ENCODE measurements around the gene NISCH.

NISCH gene

DNA sequence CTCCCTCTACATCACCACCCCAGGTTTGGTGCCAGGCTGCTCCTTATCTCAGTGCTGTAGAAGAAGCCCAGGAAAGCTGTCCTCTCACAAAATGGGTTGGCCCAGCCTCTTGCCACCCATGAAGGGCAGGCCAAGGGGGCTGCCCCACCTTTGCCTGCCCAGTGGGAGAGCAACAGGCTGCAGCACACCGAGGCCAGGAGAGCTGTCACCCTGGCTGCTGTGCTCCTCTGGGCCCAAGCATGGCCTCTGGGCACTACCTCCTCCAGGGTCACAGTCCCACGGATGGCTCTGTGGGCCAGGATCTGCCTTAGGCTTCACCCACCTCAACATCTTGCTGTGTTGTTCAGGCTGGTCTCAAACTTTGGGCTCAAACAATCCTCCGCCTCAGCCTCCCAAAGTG is 33.3 kb downstream of the NISCH start:
- DNase-seq: no peak

DNA sequence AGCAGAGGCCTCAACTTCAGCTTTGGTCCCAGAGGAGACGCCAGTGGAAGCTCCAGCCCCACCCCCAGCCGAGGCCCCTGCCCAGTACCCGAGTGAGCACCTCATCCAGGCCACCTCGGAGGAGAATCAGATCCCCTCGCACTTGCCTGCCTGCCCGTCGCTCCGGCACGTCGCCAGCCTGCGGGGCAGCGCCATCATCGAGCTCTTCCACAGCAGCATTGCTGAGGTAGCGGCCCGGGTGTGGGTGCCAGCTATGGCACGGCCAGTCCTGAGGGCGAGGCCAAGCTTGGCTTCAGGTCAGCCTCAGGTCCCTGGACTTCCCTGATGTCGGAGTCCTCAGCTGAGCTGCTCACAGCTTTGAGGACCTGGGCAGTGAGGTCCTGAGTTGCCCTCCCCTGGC is 34.0 kb downstream of the NISCH start:
- no peak for DNase-seq

DNA sequence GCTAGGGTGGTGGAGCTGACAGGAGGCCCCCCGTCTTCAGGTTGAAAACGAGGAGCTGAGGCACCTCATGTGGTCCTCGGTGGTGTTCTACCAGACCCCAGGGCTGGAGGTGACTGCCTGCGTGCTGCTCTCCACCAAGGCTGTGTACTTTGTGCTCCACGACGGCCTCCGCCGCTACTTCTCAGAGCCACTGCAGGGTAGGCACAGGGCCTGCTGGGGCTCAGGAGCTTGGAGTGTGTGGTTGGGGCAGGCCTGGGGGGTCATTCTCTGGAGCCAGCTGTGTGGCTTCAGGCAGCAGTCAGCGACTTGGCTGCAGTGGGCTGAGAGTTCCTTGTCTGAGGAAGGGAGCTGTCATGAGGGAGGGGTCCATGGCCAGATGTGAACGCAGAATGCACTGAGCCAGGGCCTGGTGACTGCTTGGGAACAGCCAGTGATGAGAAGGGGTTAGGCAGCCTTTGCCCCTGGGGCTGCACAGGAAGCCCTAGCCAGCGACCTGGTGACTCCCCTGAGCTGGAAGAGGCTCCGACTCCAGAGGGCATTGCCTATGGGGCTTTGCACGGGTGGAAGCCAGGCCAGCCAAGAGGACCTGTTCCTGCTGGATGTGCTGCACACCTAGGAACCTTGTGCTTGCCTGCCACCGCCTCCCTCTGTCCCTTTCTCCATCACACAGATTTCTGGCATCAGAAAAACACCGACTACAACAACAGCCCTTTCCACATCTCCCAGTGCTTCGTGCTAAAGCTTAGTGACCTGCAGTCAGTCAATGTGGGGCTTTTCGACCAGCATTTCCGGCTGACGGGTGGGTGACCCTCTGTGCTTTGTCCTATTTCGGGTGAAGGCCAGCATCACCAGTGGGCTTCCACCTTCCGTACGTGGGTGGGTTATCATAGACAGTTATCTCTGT is 34.9 kb downstream of the NISCH start:
- DNase-seq: no peak

DNA sequence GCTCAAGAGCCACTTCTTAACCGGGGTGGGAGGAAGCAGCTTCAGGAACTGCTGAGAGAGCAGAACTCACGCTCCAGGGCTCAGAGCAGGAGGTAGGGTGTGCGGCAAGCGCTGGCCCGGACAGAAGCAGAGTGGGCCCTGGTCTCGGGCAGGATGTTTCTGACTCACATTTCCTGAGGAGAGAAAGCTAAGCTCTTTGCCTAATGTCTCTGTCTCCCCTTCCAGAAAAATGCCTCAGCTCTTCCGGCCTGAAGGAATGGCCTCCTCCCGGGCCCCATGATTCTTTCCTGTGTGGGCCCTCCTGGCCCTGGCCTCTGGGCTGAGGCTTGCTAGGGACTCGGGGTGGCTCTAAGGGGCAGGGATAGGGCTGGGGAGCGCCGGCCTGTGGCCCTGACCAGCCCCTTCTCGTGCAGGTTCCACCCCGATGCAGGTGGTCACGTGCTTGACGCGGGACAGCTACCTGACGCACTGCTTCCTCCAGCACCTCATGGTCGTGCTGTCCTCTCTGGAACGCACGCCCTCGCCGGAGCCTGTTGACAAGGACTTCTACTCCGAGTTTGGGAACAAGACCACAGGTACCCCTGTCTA is 35.6 kb downstream of the NISCH start:
- peak in 5 of 56 donors; percentile 11 to 25 (median 15) for DNase-seq

DNA sequence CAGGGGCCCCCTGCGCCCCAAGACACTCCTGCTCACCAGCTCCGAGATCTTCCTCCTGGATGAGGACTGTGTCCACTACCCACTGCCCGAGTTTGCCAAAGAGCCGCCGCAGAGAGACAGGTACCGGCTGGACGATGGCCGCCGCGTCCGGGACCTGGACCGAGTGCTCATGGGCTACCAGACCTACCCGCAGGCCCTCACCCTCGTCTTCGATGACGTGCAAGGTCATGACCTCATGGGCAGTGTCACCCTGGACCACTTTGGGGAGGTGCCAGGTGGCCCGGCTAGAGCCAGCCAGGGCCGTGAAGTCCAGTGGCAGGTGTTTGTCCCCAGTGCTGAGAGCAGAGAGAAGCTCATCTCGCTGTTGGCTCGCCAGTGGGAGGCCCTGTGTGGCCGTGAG is 36.7 kb downstream of the NISCH start:
- DNase-seq: no peak

GRCh38 chr3:52493232-52494017 is 38.0 kb downstream of the NISCH start:
- DNase-seq: no peak

GRCh38 chr3:52494445-52494844 is 39.0 kb downstream of the NISCH start:
- DNase-seq: no peak

- DNase-seq: no peak
Observed at GRCh38 chr3:52494886-52495495, 39.6 kb downstream of the NISCH start, which contains the start of gene STAB1. STAB1 (plus strand) TSS chr3:52495338; CDS start chr3:52495414, 76 bp downstream.

- no peak for DNase-seq
Observed at GRCh38 chr3:52495777-52496602, 40.6 kb downstream of the NISCH start.

DNA sequence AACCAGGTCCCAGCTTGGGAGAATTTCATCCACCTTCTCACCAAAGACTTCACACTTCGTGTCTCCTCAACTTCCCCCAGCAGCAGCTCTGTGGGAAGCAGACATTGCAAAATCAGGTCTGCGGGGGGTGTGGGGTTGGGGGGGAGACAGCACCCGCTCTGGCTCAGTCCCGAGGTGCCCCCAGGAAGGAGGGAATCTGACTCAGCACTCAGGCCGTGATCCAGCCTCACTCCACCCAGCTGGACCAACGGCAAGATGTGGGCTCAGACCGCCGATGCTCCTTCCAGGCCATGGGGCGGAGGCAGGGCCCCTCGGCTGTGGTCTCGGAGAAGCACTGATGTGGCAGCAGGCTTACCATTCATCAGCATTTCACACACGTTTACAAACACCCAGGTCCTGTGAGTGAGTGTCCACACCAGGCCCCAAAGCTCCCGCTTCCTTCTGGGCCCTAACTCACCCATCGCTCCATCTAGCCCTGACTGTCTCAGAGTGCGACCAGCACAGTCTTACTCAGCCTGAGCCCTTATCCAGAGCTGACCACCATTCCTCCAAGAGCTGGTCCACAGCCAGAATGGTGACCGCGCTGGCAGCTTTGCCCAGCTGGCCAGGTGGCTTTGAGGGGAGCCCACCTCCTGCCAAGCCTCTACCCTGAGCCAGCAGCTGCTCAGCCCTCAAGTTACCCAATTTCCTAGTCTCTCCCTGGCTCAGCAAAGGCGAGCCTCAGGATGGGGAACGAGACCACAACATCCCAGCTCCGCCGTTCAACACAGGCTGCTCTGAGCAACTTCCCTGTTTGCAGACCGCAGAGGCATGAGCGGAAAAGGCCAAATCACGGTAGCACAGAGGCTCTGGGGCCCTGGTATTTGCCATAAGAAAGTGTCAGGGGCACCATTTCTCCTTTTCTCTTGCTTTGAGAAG is 43.0 kb downstream of the NISCH start:
- peak in 29 of 56 donors; percentile 12 to 68 (median 22) for DNase-seq

GRCh38 chr3:52501046-52501445 is 45.6 kb downstream of the NISCH start:
- no peak for DNase-seq

- no peak for DNase-seq
Observed at GRCh38 chr3:52502001-52502400, 46.6 kb downstream of the NISCH start.

- no peak for DNase-seq
Observed at GRCh38 chr3:52502808-52503350, 47.5 kb downstream of the NISCH start.

GRCh38 chr3:52503788-52504424 is 48.5 kb downstream of the NISCH start:
- no peak for DNase-seq

DNA sequence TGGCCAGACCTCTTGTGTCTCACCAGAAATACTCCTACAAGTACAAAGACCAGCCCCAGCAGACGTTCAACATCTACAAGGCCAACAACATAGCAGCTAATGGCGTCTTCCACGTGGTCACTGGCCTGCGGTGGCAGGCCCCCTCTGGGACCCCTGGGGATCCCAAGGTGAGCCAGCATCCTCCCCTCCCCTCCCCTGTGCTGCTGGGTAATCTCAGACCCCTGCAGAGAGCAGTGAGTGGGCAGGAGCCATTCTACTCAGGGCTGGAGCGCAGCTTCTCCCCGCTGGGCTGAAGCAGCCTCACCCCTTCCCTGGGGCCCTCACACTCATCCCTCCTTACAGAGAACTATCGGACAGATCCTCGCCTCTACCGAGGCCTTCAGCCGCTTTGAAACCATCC is 49.6 kb downstream of the NISCH start:
- no peak for DNase-seq

DNA sequence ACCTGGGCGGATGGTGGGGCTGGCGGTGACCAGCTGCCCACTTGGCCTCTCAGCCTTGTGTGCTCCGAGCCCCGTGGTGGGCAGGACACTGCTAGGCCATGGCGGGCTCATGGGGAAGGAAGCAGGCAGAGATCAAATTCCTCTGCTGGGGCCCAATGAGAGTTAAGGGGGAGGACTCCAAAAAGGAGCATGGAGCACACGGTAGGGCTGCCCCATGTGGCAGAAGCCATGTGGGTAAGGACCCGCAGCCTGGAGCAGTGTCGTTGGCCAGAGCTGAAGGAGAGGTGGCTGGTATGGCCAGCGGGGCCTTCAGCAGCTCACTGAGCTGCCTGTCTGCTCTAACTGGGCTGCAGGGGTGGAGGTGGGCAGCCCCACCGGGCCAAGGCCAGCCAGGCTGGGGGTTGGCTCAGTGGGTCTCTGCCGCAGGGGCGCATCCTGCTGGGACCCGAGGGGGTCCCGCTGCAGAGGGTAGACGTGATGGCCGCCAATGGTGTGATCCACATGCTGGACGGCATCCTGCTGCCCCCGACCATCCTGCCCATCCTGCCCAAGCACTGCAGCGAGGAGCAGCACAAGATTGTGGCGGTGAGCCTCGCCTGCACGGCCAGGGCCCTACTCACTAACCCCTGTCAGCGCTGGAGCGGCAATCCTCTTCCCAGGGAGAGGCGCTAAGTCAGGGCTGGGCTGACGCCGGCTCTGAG is 51.0 kb downstream of the NISCH start:
- no peak for DNase-seq

GRCh38 chr3:52507359-52507758 is 52.0 kb downstream of the NISCH start:
- DNase-seq: no peak

GRCh38 chr3:52509753-52510328 is 54.4 kb downstream of the NISCH start:
- DNase-seq: no peak

Data from amygdala (tissue), 56 donors.